Measurements from ENCODE around the gene AOC3.

- TF ChIP-seq, protein P1, sequence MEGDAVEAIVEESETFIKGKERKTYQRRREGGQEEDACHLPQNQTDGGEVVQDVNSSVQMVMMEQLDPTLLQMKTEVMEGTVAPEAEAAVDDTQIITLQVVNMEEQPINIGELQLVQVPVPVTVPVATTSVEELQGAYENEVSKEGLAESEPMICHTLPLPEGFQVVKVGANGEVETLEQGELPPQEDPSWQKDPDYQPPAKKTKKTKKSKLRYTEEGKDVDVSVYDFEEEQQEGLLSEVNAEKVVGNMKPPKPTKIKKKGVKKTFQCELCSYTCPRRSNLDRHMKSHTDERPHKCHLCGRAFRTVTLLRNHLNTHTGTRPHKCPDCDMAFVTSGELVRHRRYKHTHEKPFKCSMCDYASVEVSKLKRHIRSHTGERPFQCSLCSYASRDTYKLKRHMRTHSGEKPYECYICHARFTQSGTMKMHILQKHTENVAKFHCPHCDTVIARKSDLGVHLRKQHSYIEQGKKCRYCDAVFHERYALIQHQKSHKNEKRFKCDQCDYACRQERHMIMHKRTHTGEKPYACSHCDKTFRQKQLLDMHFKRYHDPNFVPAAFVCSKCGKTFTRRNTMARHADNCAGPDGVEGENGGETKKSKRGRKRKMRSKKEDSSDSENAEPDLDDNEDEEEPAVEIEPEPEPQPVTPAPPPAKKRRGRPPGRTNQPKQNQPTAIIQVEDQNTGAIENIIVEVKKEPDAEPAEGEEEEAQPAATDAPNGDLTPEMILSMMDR (IDR thresholded peaks at IDR 0.05; ENCODE audit: poor library complexity, severe bottlenecking): no peak
- TF ChIP-seq TAF1 (IDR thresholded peaks at IDR 0.05; ENCODE audit: low read depth) (no peak), EP300 (conservative IDR thresholded peaks at IDR 0.05; ENCODE audit: poor library complexity, severe bottlenecking) (no peak), MXI1 (conservative IDR thresholded peaks at IDR 0.05; ENCODE audit: poor library complexity, severe bottlenecking) (no peak), REST (IDR thresholded peaks at IDR 0.05; ENCODE audit: borderline replicate concordance) (no peak), POLR2AphosphoS5 (IDR thresholded peaks at IDR 0.05) (no peak), EZH2 (IDR thresholded peaks at IDR 0.05; ENCODE audit: borderline replicate concordance, insufficient read depth, low read length, poor library complexity, severe bottlenecking) (no peak)
Observed at GRCh38 chr17:42894283-42895184, 43.5 kb downstream of the AOC3 start.
